ENCODE data around the gene SNX6. TPM values are rescaled to one million over a fixed set of nuclear protein-coding genes. Genes with fewer than 3 reads are reported as not detected.
"Not testable (repeated sequence)": the region's sequence is repeated elsewhere in the genome, so short reads cannot be mapped to it uniquely, and the experiment has no call there.

Gene SNX6
- total RNA-seq, 3 donors from 2014 or later (not counting 1 experiment from before 2014, with no cell fraction given) = 62.6 to 77.7 (median 67.1) TPM

DNA sequence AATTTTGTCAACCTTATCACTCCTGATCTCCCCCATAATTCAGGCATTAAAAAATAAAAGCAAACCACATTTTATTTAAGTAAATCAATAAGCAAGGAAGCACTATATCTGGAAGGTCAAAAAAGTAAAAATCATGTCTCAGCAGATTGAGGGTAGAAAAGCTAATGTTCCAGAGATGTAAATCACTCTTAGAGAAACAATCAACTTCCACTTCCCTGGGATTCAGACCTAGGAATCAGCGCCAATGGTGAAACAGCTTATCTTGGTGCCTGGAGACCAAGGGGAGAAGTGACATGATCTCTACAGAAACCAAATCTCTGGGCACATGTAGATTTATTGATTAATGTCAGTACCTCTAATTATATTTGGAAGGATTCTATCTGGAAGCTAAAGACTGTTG lies 10.9 kb upstream of the SNX6 start:
- no peak for ATAC-seq
- Mint-ChIP-seq H3K4me1 (no peaks in the 10 kb centered on the region), H3K36me3 (no peaks in the 10 kb centered on the region)

DNA sequence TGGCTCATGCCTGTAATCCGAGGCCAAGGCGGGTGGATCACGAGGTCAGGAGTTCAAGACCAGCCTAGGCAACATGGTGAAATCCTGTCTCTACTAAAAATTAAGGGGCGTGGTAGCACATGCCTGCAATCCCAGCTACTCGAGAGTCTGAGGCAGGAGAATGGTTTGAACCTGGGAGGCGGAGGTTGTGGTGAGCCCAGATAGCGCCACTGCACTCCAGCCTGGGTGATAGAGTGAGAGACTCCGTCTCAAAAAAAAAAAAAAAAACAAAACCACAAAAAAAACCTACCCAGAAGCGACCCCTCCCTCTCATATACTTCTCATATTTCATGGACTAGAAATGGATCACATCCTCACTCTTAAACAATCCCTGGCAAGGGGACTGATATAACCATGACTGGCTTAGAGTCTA lies 4.4 kb upstream of the SNX6 start:
- DNase-seq; H3K27me3 Mint-ChIP-seq (ENCODE audit: low read depth in 2 of 2); ATAC-seq; H3K27ac Mint-ChIP-seq; H3K27ac ChIP-seq (ENCODE audit: low read length); H3K4me1 ChIP-seq (ENCODE audit: control insufficient read depth, insufficient read depth, low read length); H3K4me3 ChIP-seq (ENCODE audit: low read length); H3K9me3 Mint-ChIP-seq; H3K36me3 Mint-ChIP-seq; H3K4me1 Mint-ChIP-seq; H3K9me3 ChIP-seq (ENCODE audit: control insufficient read depth, insufficient read depth, low read length); H3K36me3 ChIP-seq (ENCODE audit: control insufficient read depth, insufficient read depth, low read length); H3K27me3 ChIP-seq (ENCODE audit: control insufficient read depth, insufficient read depth, low read length); H3K4me3 Mint-ChIP-seq: not testable (repeated sequence)
- intact Hi-C loops (cut with micrococcal nuclease) = loop anchor here (5.0 kb wide), 1 partner anchor 238 kb away; no protein-coding TSS in a partner anchor
- WGBS (ENCODE audit: insufficient coverage) = 79% methylated on average over 6 of the region's 9 CpGs

More for the DNA sequence above, 10.9 kb upstream of the SNX6 start:
- Histone ChIP-seq H3K36me3 (ENCODE audit: control insufficient read depth, insufficient read depth, low read length) (no peaks in the 10 kb centered on the region), H3K27me3 (ENCODE audit: control insufficient read depth, insufficient read depth, low read length) (no peaks in the 10 kb centered on the region), H3K4me3 (ENCODE audit: low read length) (no peak overlapping the region), H3K9me3 (ENCODE audit: control insufficient read depth, insufficient read depth, low read length) (no peaks in the 10 kb centered on the region), H3K27ac (ENCODE audit: low read length) (no peak overlapping the region), H3K4me1 (ENCODE audit: control insufficient read depth, insufficient read depth, low read length) (no peaks in the 10 kb centered on the region)
- WGBS (ENCODE audit: insufficient coverage) = no CpG with 5 or more reads among the region's 1 CpG
- DNase-seq = no peak
- no peak overlapping the region for H3K4me3 Mint-ChIP-seq
- TF ChIP-seq, protein P1, sequence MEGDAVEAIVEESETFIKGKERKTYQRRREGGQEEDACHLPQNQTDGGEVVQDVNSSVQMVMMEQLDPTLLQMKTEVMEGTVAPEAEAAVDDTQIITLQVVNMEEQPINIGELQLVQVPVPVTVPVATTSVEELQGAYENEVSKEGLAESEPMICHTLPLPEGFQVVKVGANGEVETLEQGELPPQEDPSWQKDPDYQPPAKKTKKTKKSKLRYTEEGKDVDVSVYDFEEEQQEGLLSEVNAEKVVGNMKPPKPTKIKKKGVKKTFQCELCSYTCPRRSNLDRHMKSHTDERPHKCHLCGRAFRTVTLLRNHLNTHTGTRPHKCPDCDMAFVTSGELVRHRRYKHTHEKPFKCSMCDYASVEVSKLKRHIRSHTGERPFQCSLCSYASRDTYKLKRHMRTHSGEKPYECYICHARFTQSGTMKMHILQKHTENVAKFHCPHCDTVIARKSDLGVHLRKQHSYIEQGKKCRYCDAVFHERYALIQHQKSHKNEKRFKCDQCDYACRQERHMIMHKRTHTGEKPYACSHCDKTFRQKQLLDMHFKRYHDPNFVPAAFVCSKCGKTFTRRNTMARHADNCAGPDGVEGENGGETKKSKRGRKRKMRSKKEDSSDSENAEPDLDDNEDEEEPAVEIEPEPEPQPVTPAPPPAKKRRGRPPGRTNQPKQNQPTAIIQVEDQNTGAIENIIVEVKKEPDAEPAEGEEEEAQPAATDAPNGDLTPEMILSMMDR (IDR thresholded peaks at IDR 0.05) = no peak
- H3K27ac Mint-ChIP-seq = no peak overlapping the region
- no peaks in the 10 kb centered on the region for H3K9me3 Mint-ChIP-seq
- peaks cover 0 to 6% of the 10 kb centered on the region in 2 donors for H3K27me3 Mint-ChIP-seq (ENCODE audit: low read depth in 2 of 2)
- intact Hi-C loops (cut with micrococcal nuclease) = no loop called here

DNA sequence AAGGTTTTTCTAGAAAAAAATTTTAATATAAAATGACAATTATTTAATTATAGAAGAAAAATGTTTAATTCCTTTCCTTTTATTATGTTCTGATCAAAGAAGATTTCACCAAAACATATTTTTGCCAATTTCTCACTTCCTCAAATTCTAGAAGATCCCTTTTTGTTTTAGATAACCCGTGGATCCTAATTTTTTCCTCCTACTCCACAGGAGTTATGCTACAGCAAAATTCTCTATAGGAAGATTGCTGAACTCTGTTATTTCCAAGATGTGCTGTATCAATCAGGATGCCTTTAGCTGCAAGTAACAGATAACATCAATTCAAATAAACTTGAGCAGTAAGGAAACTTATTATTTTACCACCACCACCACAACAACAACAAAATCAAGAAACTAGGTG lies 3.8 kb upstream of the SNX6 start:
- TF ChIP-seq, protein P1 (IDR thresholded peaks at IDR 0.05) = no peak
- ATAC-seq = no peak
- Mint-ChIP-seq H3K27me3 (ENCODE audit: low read depth in 2 of 2) (peaks cover 0 to 9% of the 10 kb centered on the region in 2 donors), H3K4me1 (peaks cover 7 to 13% of the 10 kb centered on the region in 2 donors), H3K9me3 (no peaks in the 10 kb centered on the region), H3K27ac (no peak overlapping the region), H3K36me3 (no peaks in the 10 kb centered on the region), H3K4me3 (no peak overlapping the region)
- H3K36me3 ChIP-seq (ENCODE audit: control insufficient read depth, insufficient read depth, low read length) = no peaks in the 10 kb centered on the region
- no peak overlapping the region for H3K27ac ChIP-seq (ENCODE audit: low read length)
- H3K9me3 ChIP-seq (ENCODE audit: control insufficient read depth, insufficient read depth, low read length) = no peaks in the 10 kb centered on the region
- peaks cover 13% of the 10 kb centered on the region for H3K4me1 ChIP-seq (ENCODE audit: control insufficient read depth, insufficient read depth, low read length)
- intact Hi-C loops (cut with micrococcal nuclease) = loop anchor here (5.0 kb wide), 1 partner anchor 239 kb away; no protein-coding TSS in a partner anchor
- no CpG with 5 or more reads among the region's 1 CpG for WGBS (ENCODE audit: insufficient coverage)
- no peak overlapping the region for H3K4me3 ChIP-seq (ENCODE audit: low read length)
- no peak for DNase-seq
- no peaks in the 10 kb centered on the region for H3K27me3 ChIP-seq (ENCODE audit: control insufficient read depth, insufficient read depth, low read length)

DNA sequence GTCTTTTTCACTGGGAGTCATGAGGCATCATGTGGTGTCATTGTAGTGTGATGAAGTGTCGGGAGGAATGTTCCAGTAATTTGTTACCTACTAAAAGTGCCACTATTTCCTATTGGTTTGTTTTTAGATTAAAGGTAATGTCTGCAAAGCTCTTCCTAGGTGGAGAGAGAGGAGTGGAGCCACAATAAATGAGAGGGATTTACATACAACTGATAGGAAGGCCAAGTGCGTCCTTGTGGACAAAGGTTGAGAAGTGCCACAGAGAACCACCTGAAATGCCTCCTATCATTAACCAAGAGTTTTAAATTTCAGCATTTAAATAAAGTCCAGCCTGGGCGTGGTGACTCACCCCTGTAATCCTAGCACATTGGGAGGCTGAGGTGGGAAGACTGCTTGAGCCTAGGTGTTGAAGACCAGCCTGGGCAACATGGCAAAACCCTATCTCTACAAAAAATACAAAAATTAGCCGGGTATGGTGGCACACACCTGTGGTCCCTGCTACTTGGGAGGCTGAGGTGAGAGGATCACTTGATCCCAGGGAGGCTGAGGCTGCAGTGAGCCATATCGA lies 2.5 kb upstream of the SNX6 start:
- H3K27ac Mint-ChIP-seq = no peak overlapping the region
- no peak overlapping the region for H3K4me3 ChIP-seq (ENCODE audit: low read length)
- intact Hi-C loops (cut with micrococcal nuclease) = loop anchor here (5.0 kb wide), 1 partner anchor 240 kb away; no protein-coding TSS in a partner anchor
- H3K4me1 ChIP-seq (ENCODE audit: control insufficient read depth, insufficient read depth, low read length) = peaks cover 19% of the 10 kb centered on the region
- ATAC-seq (no peak), DNase-seq (no peak)
- H3K27ac ChIP-seq (ENCODE audit: low read length) = no peak overlapping the region
- TF ChIP-seq, protein P1 (IDR thresholded peaks at IDR 0.05) = no peak
- H3K4me3 Mint-ChIP-seq = no peak overlapping the region
- 91% methylated on average over 4 of the region's 5 CpGs for WGBS (ENCODE audit: insufficient coverage)
- no peaks in the 10 kb centered on the region for H3K9me3 Mint-ChIP-seq
- H3K36me3 ChIP-seq (ENCODE audit: control insufficient read depth, insufficient read depth, low read length) = no peaks in the 10 kb centered on the region
- H3K27me3 Mint-ChIP-seq (ENCODE audit: low read depth in 2 of 2) = peaks cover 0 to 9% of the 10 kb centered on the region in 2 donors
- no peaks in the 10 kb centered on the region for H3K9me3 ChIP-seq (ENCODE audit: control insufficient read depth, insufficient read depth, low read length)
- H3K4me1 Mint-ChIP-seq = peaks cover 12 to 18% of the 10 kb centered on the region in 2 donors
- H3K27me3 ChIP-seq (ENCODE audit: control insufficient read depth, insufficient read depth, low read length) = no peaks in the 10 kb centered on the region
- no peaks in the 10 kb centered on the region for H3K36me3 Mint-ChIP-seq

Measured in natural killer cell (primary cell).